NCI-H187 (cell line): ENCODE results near the gene B3GAT3.
"Not testable (repeated sequence)": the region's sequence is repeated elsewhere in the genome, so short reads cannot be mapped to it uniquely, and the experiment has no call there.

Experiments used
- DNase-seq, 2 experiments: peaks; one replicate each; lab custom pipeline; 2025; lab: John Stamatoyannopoulos, UW

B3GAT3 gene

DNA sequence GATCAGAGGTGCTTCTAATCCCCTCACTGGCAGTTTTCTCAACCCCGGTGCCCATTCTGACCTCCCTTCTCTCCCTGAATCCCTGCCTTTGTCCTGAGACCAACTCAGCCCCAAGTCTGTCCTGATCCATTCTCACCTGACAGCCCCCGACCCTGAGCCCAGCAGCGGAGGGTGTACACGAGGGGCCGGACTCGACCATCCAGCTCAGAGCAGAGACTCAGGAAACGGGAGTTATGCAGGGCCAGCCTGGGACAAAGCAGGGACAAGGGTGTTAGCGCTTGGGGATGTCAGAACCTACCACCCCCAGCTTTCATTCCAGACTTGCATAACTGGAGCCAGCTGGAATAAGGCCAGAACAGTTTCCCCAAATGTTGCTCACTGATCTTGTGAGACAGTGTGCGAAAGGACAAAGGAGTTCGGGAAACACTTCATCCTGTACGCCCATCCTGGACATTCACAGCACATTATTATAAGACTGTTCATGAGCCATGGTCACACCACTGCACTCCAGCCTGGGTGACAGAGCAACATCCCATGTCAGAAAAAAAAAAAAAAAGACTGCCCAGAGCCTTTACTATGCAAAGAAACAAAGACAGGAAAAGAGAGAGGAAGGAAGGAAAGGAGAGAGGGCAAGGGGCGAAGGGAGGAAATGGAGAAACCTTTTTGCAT, 44.6 kb downstream of the B3GAT3 start:
- DNase-seq = no peak

DNA sequence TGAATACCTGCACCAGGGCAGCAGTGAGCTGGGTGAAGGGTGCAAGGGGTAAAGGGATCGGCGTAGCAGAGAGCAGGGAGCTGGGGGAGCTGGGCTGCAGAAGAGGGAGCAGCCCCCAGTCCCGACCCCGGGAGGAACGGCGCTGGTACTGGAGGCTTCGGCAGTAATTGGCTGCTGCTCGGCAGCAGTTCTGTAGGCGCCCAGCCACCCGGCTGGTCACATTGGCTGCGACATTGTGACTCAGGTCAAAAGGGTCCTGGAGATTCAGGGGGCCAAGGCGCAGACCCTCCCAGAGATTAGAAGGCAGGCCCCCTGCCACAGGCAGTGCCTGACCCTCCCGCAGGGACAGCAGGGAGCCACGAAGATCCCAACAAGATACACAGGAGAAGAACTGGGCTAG, 45.9 kb downstream of the B3GAT3 start:
- DNase-seq = no peak

DNA sequence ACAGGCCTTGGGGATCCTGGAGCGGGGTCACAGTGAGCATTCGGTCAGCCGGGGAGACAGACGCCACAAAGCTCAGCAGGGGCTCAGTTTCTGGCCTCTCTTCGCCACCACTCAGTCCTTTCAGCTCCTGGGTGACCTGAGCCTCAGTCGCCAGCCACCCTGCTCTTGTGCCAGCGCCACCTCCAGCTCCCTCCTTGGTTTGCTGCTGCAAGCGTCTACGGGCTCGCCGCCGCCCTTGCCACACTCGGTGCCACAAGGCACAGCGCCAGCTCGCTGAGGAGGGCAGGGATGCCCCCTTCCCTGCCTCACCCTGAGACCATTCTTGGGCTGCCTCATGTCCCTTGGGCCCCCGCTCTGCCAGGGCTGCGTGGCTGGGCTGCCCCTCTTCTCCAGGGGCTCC, 46.6 kb downstream of the B3GAT3 start:
- DNase-seq = no peak

DNA sequence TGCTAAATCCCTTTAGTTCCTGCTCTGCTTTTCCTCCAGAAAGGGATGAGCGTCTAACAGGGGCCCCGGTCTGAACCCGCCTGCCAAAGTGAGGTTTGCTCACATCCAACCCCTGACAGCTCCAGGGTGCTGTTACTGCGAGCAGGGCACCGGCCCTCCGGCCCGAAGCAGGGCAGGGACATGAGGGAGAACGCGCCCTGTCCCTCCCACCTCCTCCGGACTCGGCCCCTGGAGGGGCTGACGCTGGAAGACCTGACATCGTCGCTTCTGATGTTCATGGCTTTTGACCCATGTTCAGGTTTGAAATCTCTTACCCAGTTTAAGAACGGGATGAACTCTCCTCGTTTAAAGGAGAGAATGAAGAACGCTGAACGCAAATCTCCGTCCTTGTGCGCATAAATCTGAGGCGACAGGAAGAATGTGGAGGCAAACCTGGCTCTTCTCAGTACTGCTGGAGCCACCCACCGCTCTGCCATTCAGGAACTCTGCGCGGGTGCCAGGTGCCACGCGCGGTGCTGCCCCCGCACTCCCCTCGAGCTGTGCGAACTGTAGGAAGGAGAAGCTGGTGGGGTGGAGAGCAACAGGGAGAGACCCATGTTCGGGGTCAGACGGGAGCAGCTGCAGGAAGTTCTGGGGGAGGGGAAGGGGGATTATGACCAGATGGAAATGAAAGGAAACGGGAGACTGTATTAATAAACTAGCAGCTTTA, 47.3 kb downstream of the B3GAT3 start:
- DNase-seq = no peak

DNA sequence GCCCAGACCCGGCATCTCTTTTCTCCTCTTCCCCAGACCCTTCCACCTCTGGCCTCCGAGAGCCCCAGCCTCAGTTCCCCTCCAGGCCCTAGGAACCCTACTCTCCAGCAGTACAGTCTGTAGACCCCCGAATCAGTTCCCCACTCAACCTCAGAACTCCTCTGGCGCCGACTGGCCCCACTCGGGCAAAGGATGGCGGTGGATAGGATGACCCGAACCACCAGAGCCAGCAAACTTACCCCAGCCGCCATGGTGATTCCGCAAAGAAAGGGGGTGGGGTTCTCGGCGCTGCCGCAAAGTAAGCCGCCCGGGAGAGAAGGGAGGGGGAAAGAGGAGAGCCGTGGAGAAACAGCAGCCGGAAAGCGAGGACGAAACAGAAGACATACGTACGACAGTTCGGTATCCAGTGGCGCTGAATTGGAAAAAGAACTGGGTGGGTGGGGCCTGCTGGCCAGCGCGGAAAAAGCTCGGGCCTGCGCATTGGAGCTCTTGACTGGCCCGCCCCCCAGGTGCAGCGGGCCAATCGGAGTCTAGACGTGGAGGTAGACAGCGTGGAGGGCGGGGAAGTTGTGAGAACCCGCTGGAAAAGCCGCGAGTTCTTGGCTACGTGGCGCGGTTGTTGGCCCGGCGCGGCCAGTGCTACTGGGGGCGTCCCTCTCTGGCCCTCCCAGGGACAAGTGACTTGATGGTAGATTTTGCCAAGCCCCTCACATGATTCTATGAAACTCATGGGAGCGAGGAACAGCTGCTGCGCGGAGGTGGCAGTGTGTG, 48.0 kb downstream of the B3GAT3 start, which contains the start of gene EEF1G:
EEF1G (minus strand) TSS at position 300 of the 771 bp plus-strand sequence; CDS start at position 251, 49 bp downstream.
- DNase-seq = peak; percentile 92 to 98

DNA sequence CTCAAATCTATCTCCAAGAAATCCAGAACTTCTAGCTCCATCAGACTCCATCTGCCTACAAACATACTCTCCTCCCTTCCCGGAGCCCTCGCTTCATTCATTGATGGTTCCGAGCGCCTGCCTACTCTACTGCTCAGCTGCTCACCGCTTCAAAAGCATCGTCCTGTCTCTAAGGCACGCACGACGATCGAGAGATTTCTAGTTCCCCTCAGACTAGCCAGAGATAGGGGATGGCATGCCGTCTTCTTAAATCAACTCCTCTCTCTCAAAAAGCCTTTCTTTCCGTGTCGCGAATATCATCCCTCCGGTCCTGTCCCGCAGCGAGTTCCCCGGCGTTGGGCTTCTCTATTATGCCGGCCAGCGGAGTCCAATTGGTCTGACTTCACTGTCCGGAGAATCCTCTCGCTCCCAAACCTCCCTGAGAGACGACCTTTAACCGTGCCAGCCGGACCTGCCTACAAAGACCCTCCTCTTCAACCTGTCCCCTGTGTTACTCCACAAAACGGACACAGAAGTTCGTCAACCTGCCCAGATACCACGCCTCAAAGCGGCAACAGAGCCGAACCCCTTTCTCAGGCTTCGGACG, 48.7 kb downstream of the B3GAT3 start:
- no peak for DNase-seq

DNA sequence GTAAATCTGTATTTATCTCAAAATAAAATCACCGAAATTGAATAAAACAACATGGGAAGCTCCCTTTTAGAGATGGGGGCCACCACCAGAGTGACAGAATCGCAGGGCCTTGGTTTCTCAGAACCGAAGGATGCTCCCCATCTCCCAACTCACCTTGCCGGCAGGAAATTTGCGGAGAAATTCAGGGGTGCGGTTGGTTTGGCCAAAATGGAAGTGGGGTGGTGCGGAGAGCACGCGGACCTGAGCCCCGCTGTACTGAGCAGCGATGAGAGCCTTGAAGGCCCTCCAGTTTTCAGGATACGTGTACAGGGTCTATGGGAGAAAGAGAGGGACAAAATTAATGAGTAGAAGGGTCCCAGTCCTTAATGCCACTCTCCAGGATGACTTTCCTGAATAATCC, 49.4 kb downstream of the B3GAT3 start:
- DNase-seq = no peak

DNA sequence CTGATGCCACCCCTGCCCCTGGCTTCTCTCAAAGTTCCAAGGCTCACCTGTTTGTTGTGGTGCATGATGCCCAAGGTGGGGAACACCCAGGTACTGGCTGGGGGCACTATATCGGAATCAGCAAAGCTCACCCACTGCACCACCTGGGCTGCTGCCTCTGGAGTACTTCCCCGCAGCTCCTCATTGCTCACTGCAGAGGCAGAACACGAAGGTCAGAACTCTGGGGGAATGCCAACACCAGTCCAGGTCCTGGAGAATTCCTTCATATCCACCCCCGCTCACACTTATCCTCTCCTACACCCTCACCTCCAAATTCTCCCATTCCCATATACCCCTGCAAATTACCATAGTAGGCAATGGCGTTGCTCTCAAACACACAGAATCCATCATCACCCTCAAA, 50.3 kb downstream of the B3GAT3 start:
- not testable (repeated sequence) for DNase-seq

DNA sequence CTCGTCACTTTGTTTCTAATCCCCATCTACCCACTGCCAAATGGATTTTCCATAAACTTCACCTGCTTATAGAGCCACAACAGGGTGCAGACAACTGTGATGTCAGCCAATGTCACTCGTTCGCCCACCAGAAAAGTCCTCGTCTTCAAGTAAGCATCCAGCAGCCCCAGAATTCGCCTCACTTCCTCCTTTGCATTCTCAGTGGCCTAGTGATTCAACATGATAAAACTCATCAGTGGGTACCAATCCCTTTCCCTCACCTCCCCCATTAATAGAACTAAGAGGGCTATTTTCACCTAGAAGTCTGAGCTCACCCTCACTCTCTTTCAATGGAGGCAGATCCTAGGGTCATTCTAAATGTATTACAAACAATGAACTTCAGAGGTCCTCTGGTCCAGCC, 50.9 kb downstream of the B3GAT3 start:
- not testable (repeated sequence) for DNase-seq

DNA sequence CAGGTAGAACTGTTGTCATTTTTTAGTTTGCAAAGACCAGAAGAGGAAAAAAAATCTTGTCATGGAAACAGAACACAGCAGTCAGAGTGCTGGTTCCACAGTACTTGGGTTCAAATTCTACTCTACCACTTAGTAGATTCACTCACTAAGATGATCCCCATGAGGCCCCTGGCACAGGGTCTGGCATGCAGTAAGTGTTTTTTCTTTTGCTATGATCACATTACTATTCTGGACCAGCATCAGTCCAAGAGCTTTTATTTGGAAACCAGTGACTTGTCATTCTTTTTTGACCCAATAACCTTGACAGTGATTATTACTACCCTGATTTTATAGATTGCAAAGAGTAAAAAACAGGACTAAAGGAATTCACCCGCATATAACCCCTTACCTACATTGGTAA, 52.2 kb downstream of the B3GAT3 start:
- DNase-seq = no peak

DNA sequence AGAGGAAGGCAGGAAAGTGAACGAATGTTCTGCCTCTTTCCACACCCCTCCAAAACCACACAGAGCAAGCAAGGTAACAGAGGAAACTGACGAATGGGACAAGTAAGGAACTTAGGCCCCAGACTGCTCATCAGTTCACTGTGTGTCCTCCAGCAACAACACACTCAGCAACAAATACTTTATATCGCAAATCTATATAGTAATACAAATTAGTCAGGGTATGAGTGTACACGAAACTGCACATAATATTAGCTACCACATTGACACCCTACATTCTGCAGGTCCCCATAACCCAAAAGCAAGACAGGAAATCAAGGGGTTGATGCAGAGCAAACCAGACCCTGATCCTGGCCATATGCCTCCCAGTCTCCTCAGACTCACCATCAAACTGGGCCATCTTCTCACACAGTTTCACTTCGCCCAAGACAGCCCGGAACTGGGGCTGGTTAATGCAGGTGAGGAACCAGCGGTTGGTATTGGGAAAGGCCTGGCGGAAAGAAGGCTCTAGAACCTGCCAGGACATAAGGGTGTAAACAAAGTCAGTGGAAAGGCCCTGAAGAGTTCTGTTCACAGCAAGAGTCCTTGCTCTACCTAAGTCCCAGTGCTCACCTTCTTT, 54.7 kb downstream of the B3GAT3 start:
- no peak for DNase-seq

DNA sequence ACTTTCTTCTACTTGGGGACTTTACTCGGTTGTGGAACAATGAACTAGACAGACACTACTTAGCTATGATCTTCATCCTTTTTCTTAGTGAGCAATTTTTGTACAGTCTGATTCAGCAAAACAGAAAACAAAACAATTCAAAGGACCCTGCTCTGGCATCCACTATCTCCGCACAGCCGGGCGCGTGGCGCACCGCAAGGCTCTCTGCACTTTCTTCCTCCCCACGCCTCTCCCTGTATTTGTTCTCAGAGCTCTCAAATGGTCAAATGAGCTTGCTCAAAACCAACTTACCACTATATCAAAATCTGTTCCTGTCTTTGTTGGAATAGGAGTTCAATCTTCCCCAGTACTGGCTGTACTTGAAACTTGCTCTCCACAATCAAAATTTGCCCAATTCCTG, 55.5 kb downstream of the B3GAT3 start:
- DNase-seq = no peak
